DMS79 treated with DMSO at 0.1 percent for 48 hours (cell line): ENCODE measurements around the gene KHDRBS2.

Source experiments
- DNase-seq: peaks from one replicate; lab custom pipeline; 2025; lab: John Stamatoyannopoulos, UW

KHDRBS2 gene

DNA sequence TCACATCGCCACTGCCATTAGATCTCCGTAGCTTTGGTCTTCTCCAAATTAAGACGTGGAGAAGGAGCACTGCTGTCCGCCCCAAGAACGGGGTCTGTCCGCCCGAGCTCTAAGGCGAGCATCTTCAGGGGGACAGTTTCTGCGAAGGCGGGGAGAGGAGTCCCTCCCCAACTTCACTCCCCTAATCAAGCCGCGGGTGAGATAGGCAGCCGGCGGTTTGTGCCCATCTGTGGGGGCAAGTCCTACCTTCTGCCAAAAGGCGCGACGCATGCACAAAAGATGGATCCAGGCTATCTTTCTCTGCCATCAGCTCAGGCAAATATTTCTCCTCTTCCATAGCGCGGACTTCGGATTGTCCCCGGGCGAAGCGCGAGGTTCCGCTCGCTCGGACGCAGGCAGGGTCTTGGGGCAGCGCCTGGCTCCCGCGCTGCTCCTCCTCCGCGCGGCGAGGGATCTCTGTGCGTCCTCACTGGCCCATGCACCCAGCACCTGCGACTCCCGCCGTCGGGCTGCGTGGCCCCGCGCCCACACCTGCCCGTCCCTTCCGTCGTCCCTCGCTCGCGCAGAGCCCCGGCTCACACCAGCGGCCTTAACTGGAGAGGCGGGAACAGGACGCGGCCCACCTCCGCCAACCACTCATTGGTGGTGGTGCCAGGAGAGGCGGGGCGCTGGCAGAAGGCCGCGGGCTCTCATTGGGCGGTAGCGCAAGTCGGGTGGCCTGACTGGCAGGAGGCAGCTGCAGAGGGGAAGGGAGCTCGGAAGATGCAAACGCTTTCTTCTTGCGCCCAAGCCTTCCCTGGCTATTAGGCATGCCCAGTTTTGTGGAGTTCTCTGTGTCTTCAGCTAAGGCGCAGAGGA lies at the start of gene KHDRBS2:
Gene KHDRBS2 (minus strand): TSS at position 614 of the 858 bp plus-strand sequence.
- DNase-seq = no peak

DNA sequence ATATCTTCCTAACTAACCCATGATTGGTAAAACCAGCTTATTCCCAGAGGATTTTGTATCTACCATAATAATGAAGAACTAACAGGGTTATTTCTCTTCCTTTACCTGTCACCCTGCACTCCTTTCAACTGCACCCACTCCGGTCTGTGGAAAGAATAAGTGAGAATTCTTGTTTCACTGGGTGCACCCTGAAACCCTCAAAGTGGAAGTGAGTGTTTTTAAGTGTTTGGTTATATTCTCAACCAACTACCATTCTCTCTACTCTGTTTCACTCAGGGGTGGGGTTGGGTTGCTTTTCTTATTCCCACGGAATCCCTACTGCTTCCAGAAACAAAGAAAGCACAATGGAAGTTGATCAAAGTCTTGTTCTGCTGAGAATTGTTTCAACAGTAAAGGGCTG lies 42.6 kb upstream of the KHDRBS2 start:
- DNase-seq = no peak

DNA sequence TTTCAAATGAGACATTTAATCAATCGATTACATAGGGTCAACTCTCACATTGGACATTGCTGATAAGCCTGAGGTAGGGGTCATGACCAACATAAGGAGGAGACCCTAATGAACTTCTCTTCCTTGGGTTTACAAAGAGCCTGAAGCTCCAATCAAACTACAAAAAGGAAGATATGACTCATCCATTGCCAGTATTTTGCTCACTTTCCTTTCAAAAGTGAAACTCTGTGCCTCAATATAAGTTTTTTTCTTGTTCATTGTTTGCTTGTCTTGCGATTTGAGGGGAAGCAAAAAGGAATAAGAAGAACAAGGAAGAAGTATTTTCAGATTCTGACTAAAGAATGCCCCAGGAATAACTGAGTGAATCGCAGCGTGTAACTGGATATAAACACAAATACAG lies 38.8 kb upstream of the KHDRBS2 start:
- DNase-seq = no peak

DNA sequence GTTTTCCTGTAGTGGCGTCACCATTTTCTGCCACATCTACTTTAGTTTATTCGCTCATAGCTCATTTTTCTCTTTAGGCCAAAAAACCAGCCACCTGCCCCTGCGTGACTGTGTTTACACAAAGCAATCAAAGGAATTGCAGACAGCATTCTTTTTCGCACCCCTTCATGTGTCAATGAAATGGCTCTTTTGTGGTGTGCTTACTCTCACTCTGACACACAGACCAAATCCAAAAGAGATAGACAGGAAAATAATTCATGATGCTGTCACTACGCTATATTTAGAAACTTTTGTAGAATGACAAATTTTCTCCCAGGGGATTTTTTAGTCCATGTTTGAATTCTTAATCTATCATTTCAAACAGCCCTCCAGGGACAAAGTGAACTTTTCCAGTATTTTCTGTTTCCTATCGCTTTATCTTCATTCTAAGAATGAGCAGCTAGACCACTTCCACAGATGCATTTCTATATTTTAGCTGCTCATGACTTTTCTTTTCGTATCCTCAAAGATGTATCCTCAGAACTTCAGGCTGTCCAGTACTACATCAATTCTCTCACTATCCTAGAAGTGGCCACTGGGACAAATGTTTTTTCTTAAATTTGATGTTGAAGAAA lies 37.9 kb upstream of the KHDRBS2 start:
- no peak for DNase-seq

DNA sequence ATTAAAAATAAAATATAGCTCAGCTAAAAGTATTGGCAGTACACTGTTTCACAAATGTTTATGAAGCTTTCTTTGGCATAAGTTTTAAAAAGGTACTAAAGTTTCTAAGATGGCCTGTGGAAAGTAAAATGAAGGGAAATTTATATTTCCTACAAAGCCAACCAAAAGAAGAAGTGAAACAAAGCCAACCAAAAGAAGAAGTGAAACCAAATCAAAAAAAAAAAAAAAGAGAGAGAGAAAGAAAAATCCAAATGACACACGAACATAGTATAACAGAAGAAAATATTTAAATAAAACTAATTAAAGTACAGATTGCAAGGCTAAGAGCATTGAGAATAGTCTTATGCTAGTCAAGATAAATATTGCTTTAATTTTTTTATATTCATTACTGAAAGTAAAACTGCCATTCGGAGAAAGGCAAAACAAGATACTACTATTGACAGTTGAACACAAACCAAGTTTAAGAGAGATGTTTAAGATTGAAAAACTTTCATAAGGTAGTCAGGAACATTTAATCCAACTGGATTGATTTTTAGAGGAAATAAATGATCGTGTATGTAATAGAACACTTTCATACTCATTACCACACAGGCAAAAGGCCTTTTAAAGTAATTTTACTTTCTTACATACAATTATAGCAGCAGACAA lies 12.8 kb upstream of the KHDRBS2 start:
- DNase-seq = no peak

DNA sequence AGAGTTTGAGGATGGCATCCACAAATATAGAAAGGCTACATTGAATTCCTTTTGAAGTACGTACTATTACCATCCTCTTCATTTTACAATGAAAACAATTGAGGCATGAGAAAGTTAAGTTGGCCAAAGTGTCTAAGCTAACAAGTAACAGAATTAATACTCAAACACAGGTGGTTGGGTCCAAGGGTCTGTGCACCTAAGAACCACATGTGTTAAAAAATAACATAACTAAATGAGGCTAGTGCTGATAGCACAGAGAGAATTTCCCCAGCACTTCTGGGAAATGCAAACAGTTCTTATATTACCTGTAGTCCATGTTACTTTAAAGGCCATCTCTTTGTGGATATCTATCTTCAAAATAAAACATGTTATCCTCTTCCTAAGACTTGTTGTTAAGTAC lies 10.5 kb upstream of the KHDRBS2 start:
- no peak for DNase-seq

DNA sequence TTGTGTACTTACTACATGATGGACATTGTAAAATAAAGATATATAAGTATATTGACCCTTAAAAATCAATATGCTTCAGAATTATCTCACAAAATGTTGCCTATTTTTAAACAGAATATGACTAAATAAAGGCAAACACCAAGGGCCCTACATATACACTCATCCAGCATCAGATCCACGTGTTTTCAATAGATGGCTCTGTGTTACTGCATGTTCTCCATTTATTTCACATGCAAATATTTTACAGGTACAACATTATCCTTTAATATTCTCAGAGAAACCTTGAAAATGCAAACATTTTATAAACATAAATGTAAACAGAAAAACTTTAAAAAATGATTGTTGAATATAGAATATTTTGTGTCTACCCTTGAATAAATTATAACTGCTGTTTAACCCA lies 2.9 kb upstream of the KHDRBS2 start:
- DNase-seq = no peak

DNA sequence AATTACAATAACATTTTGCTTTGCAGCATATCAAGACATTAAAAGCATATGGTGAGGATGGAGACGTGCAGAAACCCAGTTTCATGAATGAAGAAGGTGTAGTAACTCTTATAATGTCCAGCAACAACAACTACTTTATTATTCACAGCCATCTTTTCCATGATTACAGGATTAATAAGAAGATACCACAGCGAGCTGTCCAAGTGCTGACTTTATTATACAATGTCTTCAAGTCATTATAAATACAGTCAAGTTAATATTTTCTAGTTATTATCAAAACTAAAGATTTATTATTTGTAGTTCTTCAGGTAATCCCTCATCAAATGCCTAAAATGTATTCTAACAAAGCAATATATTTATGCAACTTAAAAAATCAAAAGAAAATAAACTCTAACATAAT lies 2.5 kb upstream of the KHDRBS2 start:
- DNase-seq = no peak

DNA sequence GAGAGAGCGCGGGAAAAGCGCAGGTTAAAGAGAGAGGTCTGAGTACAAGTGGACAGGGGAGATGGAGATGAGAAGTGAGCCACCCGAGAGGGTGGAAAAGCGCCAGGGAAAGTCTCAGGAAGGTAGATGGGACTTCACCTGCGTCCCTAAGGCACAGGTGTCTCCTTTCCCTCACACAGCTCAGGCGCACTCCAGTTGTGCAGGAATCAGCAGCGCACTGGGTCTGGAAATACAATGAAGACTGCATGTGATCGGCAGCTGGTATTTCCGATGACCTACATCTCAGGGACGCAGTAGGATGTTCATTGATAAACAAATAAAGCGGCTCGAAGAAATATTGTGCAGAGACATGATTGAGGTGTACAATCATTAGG lies 432 bp upstream of the KHDRBS2 start:
- no peak for DNase-seq

DNA sequence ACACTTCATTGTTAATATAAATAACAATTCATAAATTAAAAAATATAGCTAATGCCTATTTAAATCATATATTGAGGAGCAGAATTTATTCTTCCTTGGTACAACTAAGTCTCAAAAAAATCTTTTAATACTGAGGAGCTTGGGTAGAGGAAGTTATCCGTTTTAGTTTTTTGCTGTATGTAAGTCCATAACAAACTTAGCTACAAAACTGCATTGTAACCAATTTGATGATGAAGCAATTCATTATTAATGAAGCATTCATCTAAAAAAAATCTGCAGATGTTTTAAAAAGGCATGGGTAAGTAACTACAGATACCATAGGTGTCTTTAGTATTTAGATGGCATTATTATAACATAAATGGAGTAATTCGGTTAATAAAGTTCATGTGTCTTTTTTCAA lies 1.3 kb downstream of the KHDRBS2 start:
- no peak for DNase-seq

DNA sequence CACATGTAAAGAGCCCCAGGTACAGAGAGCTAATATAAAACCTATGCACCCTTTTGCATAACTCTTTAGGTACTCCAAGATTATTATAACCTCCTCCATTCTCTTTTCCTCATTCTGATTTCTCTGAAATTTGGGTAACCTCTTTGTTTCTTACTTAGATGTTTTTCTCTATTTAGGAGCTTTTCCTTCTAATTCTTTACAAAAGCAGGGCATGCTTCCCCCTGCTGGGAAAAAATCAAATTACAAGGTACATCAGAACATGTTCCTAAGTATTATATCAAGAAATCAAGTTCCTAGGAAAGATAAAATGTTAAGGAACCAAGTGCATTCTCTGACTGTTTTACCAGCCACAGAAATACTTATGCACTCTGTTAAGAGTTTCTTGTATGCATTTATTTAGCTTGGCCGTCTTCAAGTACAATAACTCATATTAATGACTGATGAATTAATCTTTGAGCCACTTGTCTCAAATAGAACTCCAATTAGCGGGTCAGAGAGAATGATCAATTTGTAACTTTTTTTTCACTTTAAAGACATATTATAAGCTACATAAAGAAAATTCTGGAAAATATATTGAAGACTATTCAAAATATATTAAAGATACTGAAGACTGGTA lies 2.1 kb downstream of the KHDRBS2 start:
- no peak for DNase-seq

DNA sequence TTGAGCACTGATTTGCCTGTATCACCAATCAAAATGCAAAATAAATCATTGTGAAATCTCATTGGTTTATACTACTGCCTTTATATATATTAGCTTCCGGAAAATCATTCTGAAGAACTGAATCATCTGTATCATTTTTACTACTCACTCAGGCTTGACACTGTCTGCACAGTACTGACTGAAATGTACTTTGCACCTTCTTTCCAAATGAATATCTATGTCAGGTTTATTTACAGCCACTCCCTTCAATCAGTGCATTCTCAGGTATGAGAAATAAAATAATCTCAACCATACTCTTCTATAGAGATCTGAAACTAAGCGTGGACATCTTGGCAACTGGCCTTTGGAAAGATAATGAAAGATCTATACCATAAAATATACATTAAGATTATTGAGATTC lies 2.7 kb downstream of the KHDRBS2 start:
- no peak for DNase-seq

DNA sequence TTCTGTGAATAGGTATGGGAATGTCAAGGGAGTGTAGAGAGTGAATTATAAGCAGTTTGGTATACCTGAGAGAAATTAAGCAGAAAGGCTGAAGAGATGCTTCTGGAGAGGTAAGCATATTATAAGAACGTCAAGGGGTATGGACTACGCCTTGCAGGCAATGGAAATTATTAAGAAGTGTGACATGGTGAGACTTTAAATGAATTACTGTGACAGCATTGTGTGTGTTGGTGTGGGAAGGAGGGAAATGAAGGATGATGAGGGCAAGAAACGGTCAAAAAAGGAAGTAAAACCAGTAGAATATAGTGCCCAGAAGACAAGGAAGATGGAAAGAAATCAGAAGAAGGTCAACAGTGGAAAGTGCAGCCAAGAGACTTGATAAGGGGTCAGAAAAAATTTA lies 5.9 kb downstream of the KHDRBS2 start:
- DNase-seq = no peak

DNA sequence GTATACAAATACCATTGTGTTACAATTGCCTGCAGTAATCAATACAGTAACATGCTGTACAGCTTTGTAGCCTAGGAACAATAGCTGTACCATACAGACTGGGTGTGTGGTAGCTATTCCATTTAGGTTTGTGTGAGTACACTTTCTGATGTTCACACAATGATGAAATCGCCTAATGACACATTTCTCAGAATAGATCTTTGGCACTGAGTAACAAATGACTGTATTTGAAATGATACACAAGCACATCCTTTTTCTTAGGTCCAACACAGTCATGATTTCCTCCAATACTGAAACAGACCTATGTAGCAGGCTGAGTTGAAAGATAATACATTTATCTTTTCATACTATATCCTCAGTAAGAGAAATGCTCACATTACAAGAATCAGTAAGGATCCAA lies 13.9 kb downstream of the KHDRBS2 start:
- no peak for DNase-seq

DNA sequence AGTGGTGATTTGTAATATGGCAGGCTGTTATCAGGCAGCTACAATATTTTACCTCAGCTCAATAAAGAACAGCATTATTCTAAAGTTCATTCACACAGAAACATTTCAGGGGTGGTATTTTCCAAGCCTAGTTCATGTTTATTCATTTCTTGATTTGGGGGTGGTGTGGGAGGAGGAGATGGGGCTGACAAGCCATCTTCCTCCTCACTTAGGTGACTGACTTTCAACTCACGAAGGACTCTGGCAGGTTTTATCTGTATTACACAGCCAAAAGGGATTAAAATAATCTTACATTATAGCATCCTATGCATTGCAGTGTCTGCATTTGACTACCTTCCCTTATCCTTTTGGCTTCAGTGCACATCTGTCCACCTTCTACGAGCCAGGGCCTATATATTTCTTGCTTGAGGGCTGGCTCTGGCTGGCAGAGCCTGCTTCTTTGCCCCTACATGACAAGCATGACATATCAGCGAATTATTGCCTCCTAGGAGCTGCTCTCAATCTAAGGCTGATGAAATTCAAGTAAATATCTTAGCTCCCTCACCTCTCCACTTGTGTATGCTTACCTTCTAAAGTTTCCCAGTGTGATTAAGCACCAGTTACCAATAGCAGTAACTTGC lies 20.0 kb downstream of the KHDRBS2 start:
- DNase-seq = no peak

DNA sequence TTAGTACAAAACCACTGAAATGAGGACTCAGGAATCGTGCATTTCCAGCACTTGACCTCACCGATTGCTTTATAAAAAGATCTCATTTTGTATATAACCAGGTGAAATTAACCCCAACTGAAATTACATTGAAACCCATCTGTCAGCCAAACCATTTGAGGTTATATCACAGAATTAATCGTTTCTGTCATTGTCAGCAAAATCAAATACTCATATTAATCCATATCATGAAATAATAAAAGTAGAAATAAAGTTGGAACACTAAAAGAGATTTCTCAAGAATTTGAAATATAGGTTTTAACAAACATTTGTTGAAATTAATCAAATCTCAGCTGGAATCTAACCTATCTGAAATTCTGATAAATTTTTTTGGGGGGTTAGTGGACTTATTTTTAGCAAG lies 23.7 kb downstream of the KHDRBS2 start:
- no peak for DNase-seq

DNA sequence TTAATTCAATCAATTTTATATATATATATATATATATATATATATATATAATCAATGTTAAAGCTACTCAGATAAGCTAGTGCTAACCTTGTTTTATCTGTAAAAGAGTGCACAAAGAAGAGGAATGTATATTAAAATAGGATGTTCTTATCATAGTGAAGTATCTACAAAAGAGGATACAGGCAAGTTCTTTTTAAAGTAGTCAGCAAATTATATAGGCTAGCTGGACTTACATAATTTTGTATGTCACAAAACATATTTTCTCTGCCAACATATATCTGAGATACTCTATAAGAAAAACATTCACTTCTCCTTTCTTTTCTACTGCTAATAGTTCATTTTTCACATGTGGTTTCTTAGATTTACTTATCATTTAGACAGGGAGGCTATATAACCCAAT lies 39.9 kb downstream of the KHDRBS2 start:
- DNase-seq = no peak

DNA sequence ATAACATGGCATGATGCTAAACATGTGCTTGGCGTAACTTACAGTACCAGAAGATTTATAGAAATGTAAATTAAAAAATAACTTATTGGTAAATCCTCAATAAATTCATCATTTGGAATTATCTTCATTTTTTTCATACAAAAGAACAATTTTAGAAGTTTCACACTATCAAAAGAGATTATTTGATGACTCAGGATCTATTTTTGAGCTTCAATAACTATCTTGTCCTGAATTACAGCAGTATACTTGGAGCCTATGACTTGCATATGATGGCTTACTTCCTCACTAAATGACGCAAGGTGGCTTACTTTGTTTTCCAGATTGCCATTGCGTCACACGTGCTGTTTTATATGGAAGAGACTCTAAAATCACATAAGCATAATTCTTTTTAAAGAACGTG lies 49.2 kb downstream of the KHDRBS2 start:
- no peak for DNase-seq

DNA sequence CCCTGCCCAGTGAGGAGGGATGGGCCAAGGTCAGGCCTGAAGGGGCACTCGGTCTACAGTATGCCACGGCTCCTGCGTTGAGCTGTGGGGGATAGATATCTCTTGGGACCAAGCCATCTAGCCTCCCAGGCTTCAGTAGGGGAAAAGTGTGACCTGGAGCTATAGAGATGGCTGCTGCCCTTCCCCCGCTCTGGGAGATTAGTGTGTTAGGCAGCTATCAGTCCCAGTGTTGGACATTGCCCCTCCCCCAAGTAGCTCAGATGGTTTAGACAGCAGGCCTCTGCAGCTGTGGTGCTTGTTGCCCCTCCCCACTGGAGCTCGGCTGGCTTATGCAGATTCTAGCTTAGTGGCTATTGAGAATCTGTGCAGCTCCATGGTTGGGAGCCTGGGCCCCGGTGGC lies 56.8 kb downstream of the KHDRBS2 start:
- DNase-seq = no peak

DNA sequence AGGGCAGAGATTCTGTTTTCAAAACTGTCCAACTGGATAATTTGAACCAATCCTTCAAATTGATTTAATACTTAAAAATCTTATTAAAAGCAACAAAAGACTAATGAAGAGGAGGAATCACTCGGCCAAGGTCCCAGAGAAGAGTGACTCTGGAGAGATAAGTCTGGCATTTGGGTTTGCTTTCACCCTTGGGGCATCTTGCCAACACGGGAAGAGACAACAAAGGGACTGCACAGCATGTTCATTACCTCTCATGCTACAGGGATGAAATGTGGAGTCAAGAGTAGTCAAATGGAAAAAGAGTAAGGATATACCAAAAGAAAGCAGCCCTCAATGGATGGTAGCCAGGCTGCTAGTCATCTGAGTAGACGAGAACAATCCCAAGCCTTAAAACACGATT lies 68.2 kb downstream of the KHDRBS2 start:
- DNase-seq = no peak

DNA sequence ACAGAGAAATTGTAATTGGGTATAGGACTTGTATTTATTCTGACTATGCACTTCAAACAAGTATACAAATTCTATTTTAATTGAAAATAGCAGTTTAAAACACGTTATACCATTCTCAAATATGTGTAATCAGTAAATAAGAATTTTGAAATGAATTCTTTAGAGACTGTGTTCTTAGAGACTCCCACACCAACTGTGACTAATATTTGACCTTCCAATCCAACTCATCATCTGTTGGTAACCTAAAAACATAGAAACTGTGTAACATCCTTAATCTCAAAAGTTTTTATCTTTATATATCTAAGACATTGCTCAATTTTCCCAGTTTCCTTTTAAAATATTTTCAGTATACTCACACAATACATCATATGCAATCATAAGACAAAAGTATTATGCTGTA lies 83.9 kb downstream of the KHDRBS2 start:
- DNase-seq = no peak

DNA sequence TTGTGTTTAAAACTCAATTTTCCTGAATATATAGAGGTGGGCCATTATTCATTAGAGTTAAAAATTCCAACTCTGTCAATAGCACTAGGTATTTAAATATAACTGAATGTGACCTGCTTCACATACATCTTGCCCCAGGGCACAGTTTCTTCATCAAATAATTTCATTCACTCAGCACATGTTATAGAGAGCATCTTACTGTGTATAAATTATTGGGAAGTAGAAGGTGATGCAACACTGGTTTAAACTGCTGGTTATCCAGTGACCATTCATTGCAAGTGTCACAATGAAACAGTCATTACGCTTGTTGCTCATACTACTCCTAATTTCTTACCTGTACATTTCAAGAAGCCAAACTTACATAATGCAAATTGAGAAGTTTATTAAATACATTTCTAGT lies 93.4 kb downstream of the KHDRBS2 start:
- DNase-seq = no peak

DNA sequence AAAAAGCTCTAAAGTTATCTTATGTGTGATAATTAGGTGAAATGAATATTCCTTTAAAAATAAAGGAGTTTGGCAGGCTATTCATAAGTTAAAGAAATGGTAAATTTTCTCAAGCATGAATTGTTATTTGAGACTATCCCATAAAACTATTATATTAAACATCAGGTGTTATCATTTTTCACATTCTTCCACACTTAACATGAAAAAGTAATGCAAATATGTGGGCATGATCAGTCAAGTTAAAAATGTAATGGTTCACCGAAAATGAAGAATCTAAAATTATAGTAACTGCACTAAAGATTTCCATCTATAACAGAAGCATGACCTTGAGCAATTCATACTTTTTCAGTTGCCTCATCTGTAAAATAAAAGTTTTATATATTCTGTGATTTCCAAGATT lies 110.8 kb downstream of the KHDRBS2 start:
- DNase-seq = no peak
